Mesothelial cell of epicardium (in vitro differentiated cells): ENCODE results near the gene WHRN. TPM values are rescaled to one million over a fixed set of nuclear protein-coding genes. Genes with fewer than 3 reads are reported as not detected.

Experiments used
- DNase-seq, 2 experiments: peaks; one replicate each; pipeline ENCODE4 v3.0.0; 2021; ENCODE audit warnings: low spot score in 2 of 2; ENCODE audit not compliant: unreplicated experiment in 2 of 2
- H3K27ac Mint-ChIP-seq: 2 replicates; pipeline ENCODE4 v1.8.0; 2021; ENCODE audit warnings: mixed read lengths
- H3K27me3 Mint-ChIP-seq: 2 replicates; pipeline ENCODE4 v1.8.0; 2021; ENCODE audit warnings: low read depth, mixed read lengths
- H3K36me3 Mint-ChIP-seq: 2 replicates; pipeline ENCODE4 v1.8.0; 2021; ENCODE audit warnings: mixed read lengths
- H3K4me1 Mint-ChIP-seq: 2 replicates; pipeline ENCODE4 v1.8.0; 2021; ENCODE audit warnings: mixed read lengths
- H3K4me3 Mint-ChIP-seq: 2 replicates; pipeline ENCODE4 v1.8.0; 2021; ENCODE audit warnings: mild to moderate bottlenecking, moderate library complexity, mixed read lengths
- H3K9me3 Mint-ChIP-seq: 2 replicates; pipeline ENCODE4 v1.8.0; 2021; ENCODE audit warnings: mixed read lengths
- total RNA-seq: library from RNA; stranded (reverse); gene quantifications from 3 replicates; pipeline ENCODE4 v1.2.1, GENCODE V29; 2021
- TF ChIP-seq, protein P1 (sequence below): fragments of 200-600 bp; sonication (generic); IDR thresholded peaks from one replicate; pipeline ENCODE4 v1.5.0; 2021; ENCODE audit warnings: antibody characterized with exemption; ENCODE audit not compliant: unreplicated experiment

Gene WHRN
- total RNA-seq, 1 donor from 2014 or later: 25.5 TPM

DNA sequence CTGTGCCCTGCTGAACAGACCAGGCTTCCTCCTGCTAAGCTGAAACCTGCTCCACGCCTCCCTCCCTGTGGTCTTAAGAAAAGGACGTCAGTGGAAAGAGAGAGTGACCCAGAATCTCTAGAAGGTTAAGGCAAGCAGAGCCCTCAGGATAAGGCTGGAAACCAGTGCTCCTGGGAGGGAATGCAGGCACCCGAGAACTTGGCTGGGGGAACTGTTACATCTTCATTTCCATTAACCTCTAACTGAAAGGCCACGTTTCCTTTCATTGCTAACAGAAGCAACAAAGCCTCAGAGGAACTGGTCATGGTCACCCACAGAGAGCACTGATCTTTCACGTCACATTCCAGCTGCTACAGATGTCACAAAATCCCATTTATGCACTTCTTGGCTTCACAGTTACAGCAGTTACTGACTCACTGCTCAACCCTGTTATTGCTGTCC, 91.4 kb downstream of the WHRN start:
- no peak for DNase-seq
- H3K4me1 Mint-ChIP-seq: no peaks in the 10 kb centered on the region
- TF ChIP-seq, protein P1, sequence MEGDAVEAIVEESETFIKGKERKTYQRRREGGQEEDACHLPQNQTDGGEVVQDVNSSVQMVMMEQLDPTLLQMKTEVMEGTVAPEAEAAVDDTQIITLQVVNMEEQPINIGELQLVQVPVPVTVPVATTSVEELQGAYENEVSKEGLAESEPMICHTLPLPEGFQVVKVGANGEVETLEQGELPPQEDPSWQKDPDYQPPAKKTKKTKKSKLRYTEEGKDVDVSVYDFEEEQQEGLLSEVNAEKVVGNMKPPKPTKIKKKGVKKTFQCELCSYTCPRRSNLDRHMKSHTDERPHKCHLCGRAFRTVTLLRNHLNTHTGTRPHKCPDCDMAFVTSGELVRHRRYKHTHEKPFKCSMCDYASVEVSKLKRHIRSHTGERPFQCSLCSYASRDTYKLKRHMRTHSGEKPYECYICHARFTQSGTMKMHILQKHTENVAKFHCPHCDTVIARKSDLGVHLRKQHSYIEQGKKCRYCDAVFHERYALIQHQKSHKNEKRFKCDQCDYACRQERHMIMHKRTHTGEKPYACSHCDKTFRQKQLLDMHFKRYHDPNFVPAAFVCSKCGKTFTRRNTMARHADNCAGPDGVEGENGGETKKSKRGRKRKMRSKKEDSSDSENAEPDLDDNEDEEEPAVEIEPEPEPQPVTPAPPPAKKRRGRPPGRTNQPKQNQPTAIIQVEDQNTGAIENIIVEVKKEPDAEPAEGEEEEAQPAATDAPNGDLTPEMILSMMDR: no peak

DNA sequence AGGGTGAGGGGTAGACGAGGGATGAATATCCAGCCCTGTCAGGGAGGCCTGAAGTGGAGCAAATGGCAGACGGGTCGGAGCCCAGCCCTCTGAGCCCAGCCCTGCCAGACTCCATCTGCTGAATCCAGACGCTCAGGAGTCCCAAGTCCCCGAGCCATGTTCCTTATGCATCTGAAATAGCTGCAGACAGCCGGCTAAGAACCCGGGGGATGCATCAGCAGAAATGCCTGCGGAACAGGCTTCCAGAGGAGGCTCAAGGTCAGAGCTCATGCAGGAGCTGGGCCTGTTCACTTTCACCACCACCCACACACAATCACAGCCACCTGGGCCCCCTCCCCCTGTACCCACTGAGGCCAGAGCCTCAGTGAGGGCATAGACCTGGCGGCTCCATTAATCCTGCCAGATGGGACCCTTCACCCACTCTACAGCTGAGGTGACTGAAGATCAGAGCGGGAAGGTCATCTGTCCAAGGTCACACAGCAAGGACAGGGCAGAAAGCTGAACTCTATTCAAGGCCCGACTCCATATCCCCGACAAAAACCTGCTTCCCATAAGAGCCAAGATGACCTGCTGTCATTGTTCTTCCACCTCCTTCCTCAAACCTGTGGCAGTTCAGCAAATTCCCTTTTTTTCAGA, 93.1 kb downstream of the WHRN start:
- Mint-ChIP-seq H3K27me3 (no peaks in the 10 kb centered on the region), H3K4me1 (no peaks in the 10 kb centered on the region), H3K36me3 (peaks cover 6% of the 10 kb centered on the region), H3K9me3 (no peaks in the 10 kb centered on the region), H3K4me3 (no peak overlapping the region), H3K27ac (no peak overlapping the region)
- TF ChIP-seq, protein P1: no peak
- no peak for DNase-seq

More for the DNA sequence above, 91.4 kb downstream of the WHRN start:
- Mint-ChIP-seq H3K9me3 (no peaks in the 10 kb centered on the region), H3K27ac (no peak overlapping the region), H3K4me3 (no peak overlapping the region), H3K36me3 (peaks cover 6% of the 10 kb centered on the region), H3K27me3 (no peaks in the 10 kb centered on the region)

DNA sequence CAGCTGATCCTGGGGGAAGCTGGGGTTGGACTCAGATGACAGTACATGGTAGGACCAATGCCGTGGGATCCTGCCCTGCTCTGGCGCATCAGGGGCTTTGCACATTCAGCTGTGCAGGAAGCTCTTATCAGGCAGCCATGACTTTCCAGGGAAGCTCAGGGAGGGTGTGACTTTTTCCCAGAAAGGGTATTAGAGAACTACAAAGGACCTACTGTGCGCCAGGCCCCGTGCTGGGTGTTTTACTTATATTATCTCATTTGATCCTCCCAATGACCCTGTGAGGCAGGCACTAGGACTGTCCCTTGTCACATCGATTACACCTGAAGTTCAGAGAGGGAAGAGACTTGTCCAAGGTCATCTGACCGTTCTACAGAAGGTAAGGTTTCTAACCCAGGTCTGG, 93.8 kb downstream of the WHRN start:
- peaks cover 1% of the 10 kb centered on the region for H3K36me3 Mint-ChIP-seq
- no peaks in the 10 kb centered on the region for H3K4me1 Mint-ChIP-seq
- no peak for DNase-seq
- H3K27ac Mint-ChIP-seq: no peak overlapping the region
- no peaks in the 10 kb centered on the region for H3K27me3 Mint-ChIP-seq
- no peak overlapping the region for H3K4me3 Mint-ChIP-seq
- H3K9me3 Mint-ChIP-seq: no peaks in the 10 kb centered on the region
- TF ChIP-seq, protein P1: no peak

- DNase-seq: no peak
- Mint-ChIP-seq H3K4me3 (no peak overlapping the region), H3K9me3 (no peaks in the 10 kb centered on the region), H3K4me1 (no peaks in the 10 kb centered on the region), H3K36me3 (peaks cover 3% of the 10 kb centered on the region), H3K27me3 (no peaks in the 10 kb centered on the region), H3K27ac (no peak overlapping the region)
- TF ChIP-seq, protein P1: no peak
These were observed 94.4 kb downstream of the WHRN start for GRCh38 chr9:114410910-114411309.

GRCh38 chr9:114409842-114410241, 95.4 kb downstream of the WHRN start:
- Mint-ChIP-seq H3K36me3 (peaks cover 3% of the 10 kb centered on the region), H3K4me1 (peaks cover 3% of the 10 kb centered on the region), H3K4me3 (no peak overlapping the region), H3K27ac (no peak overlapping the region), H3K9me3 (no peaks in the 10 kb centered on the region), H3K27me3 (no peaks in the 10 kb centered on the region)
- TF ChIP-seq, protein P1: no peak
- no peak for DNase-seq
